Measurements from ENCODE around the gene SLC7A10. TPM values are rescaled to one million over a fixed set of nuclear protein-coding genes. Genes with fewer than 3 reads are reported as not detected.

Gene SLC7A10
- total RNA-seq, 1 donor from 2014 or later, result not detected

GRCh38 chr19:33176670-33177416, 48.8 kb downstream of the SLC7A10 start:
- H3K36me3 ChIP-seq, result no peaks in the 10 kb centered on the region
- peak; percentile 93 to 99 for DNase-seq (ENCODE audit: low spot score in 2 of 2)
- intact Hi-C loops (cut with DNase I), result loop anchor here (1.0 to 10.0 kb wide), 9 partner anchors 96 to 770 kb away; partner anchors contain the start of genes ANKRD27, CEBPG, CEP89 and FAAP24
- H3K9me3 ChIP-seq, result no peaks in the 10 kb centered on the region
- H3K27me3 ChIP-seq, result no peaks in the 10 kb centered on the region
- no peak for TF ChIP-seq CTCF (IDR thresholded peaks at IDR 0.05)
- peak overlapping the region; percentile 91 to 95 for H3K27ac ChIP-seq
- H3K4me1 ChIP-seq, result peaks cover 7 to 8% of the 10 kb centered on the region in 2 donors
- peak overlapping the region; percentile 65 to 76 for H3K4me3 ChIP-seq

GRCh38 chr19:33175886-33176669, 49.6 kb downstream of the SLC7A10 start:
- peak in 1 of 2 donors; percentile 71 for DNase-seq (ENCODE audit: low spot score in 2 of 2)
- TF ChIP-seq CTCF (IDR thresholded peaks at IDR 0.05), result peak in 1 of 3 experiments; percentile 18
- Histone ChIP-seq H3K36me3 (no peaks in the 10 kb centered on the region), H3K9me3 (no peaks in the 10 kb centered on the region), H3K4me3 (peak overlapping the region; percentile 65 to 76), H3K4me1 (peaks cover 7 to 8% of the 10 kb centered on the region in 2 donors), H3K27ac (peak overlapping the region; percentile 91 to 95), H3K27me3 (no peaks in the 10 kb centered on the region)
- intact Hi-C loops (cut with DNase I), result loop anchor here (1.0 to 10.0 kb wide), 9 partner anchors 95 to 769 kb away; partner anchors contain the start of genes ANKRD27, CEBPG, CEP89 and FAAP24

GRCh38 chr19:33175156-33175782, 50.4 kb downstream of the SLC7A10 start:
- peak overlapping the region in 1 of 2 donors; percentile 76 for H3K4me3 ChIP-seq
- H3K4me1 ChIP-seq, result peaks cover 7 to 8% of the 10 kb centered on the region in 2 donors
- no peak overlapping the region for H3K27ac ChIP-seq
- intact Hi-C loops (cut with DNase I), result loop anchor here (5.0 to 10.0 kb wide), 5 partner anchors 203 to 620 kb away; partner anchors contain the start of genes ANKRD27, CEP89, FAAP24 and KCTD15
- DNase-seq (ENCODE audit: low spot score in 2 of 2), result no peak
- H3K9me3 ChIP-seq, result no peaks in the 10 kb centered on the region
- no peaks in the 10 kb centered on the region for H3K36me3 ChIP-seq
- no peaks in the 10 kb centered on the region for H3K27me3 ChIP-seq
- no peak for TF ChIP-seq CTCF (IDR thresholded peaks at IDR 0.05)

- no peaks in the 10 kb centered on the region for H3K9me3 ChIP-seq
- peaks cover 7 to 8% of the 10 kb centered on the region in 2 donors for H3K4me1 ChIP-seq
- no peak overlapping the region for H3K27ac ChIP-seq
- no peaks in the 10 kb centered on the region for H3K27me3 ChIP-seq
- no peak overlapping the region for H3K4me3 ChIP-seq
- H3K36me3 ChIP-seq, result no peaks in the 10 kb centered on the region
- DNase-seq (ENCODE audit: low spot score in 2 of 2), result no peak
- no peak for TF ChIP-seq CTCF (IDR thresholded peaks at IDR 0.05)
- intact Hi-C loops (cut with DNase I), result loop anchor here (10.0 kb wide), 2 partner anchors 589 to 621 kb away; partner anchors contain the start of genes KCTD15 and PDCD5
These were observed 51.5 kb downstream of the SLC7A10 start for GRCh38 chr19:33174186-33174585.

GRCh38 chr19:33171916-33172359, 53.7 kb downstream of the SLC7A10 start:
- no peak for DNase-seq (ENCODE audit: low spot score in 2 of 2)
- H3K27ac ChIP-seq, result no peak overlapping the region
- no peaks in the 10 kb centered on the region for H3K9me3 ChIP-seq
- H3K27me3 ChIP-seq, result no peaks in the 10 kb centered on the region
- H3K4me1 ChIP-seq, result peaks cover 7 to 8% of the 10 kb centered on the region in 2 donors
- no peak overlapping the region for H3K4me3 ChIP-seq
- intact Hi-C loops (cut with DNase I), result loop anchor here (10.0 kb wide), 2 partner anchors 587 to 623 kb away; partner anchors contain the start of genes KCTD15 and PDCD5
- H3K36me3 ChIP-seq, result no peaks in the 10 kb centered on the region
- TF ChIP-seq CTCF (IDR thresholded peaks at IDR 0.05), result no peak

Measured in ascending aorta (tissue), 2 donors.